HG02571 (cell line): ENCODE data around the gene SP2.

ENCODE experiments used
- ATAC-seq: cut with Tn5 transposase; IDR thresholded peaks from one replicate; pipeline ENCODE4 v1.9.1; 2021; ENCODE audit warnings: mild to moderate bottlenecking, moderate library complexity; ENCODE audit not compliant: unreplicated experiment

SP2 gene

GRCh38 chr17:47888293-47888692 lies 7.7 kb upstream of the SP2 start:
- no peak for ATAC-seq

- ATAC-seq = no peak
These were observed 6.1 kb upstream of the SP2 start for GRCh38 chr17:47889734-47890529.

- ATAC-seq = no peak
These were observed 4.4 kb upstream of the SP2 start for GRCh38 chr17:47891545-47892088.

- no peak for ATAC-seq
These were observed 1.3 kb upstream of the SP2 start for GRCh38 chr17:47894498-47895346.

- ATAC-seq = no peak
These were observed 635 bp upstream of the SP2 start for GRCh38 chr17:47895347-47895855.

GRCh38 chr17:47896672-47897490 lies 845 bp downstream of the SP2 start:
- no peak for ATAC-seq

GRCh38 chr17:47897561-47897960 lies 1.5 kb downstream of the SP2 start:
- no peak for ATAC-seq

- ATAC-seq = no peak
These were observed 2.2 kb downstream of the SP2 start for GRCh38 chr17:47898241-47898640.

- ATAC-seq = no peak
These were observed 3.6 kb downstream of the SP2 start for GRCh38 chr17:47899643-47900042.

- no peak for ATAC-seq
These were observed 5.4 kb downstream of the SP2 start for GRCh38 chr17:47901423-47901822.

GRCh38 chr17:47902039-47902744 lies 6.2 kb downstream of the SP2 start:
- ATAC-seq = no peak

- no peak for ATAC-seq
These were observed 9.2 kb downstream of the SP2 start for GRCh38 chr17:47905221-47905733.

- ATAC-seq = no peak
These were observed 10.4 kb downstream of the SP2 start for GRCh38 chr17:47906443-47906842.

- ATAC-seq = no peak
These were observed 12.0 kb downstream of the SP2 start for GRCh38 chr17:47907932-47908562.

- ATAC-seq = no peak
These were observed 17.0 kb downstream of the SP2 start for GRCh38 chr17:47913050-47913449.

- ATAC-seq = no peak
These were observed 18.4 kb downstream of the SP2 start for GRCh38 chr17:47914306-47914948.

- ATAC-seq = no peak
These were observed 19.9 kb downstream of the SP2 start for GRCh38 chr17:47915776-47916398.

- no peak for ATAC-seq
These were observed 20.6 kb downstream of the SP2 start for GRCh38 chr17:47916489-47917208.
